Astrocyte (in vitro differentiated cells and primary cell): ENCODE data around the gene TRERF1.

Experiments
- CTCF ChIP-seq: IDR thresholded peaks from 2 replicates; pipeline ENCODE4 v1.5.1; 2011; ENCODE audit warnings: low read depth, mild to moderate bottlenecking, inconsistent platforms, low read length, moderate library complexity; ENCODE audit not compliant: insufficient read depth
- EZH2 ChIP-seq: IDR thresholded peaks from 2 replicates; pipeline ENCODE4 v1.6.1; 2012; ENCODE audit warnings: mild to moderate bottlenecking, low read length, inconsistent platforms; ENCODE audit not compliant: insufficient read depth

- no peak for TF ChIP-seq EZH2
- TF ChIP-seq CTCF, result no peak
Observed at GRCh38 chr6:42403831-42404230, 47.9 kb downstream of the TRERF1 start.
